ENCODE data around the gene MYMK. TPM values are rescaled to one million over a fixed set of nuclear protein-coding genes. Genes with fewer than 3 reads are reported as not detected.

MYMK gene
- total RNA-seq, 2 experiments from 2014 or later: not detected

- CTCF ChIA-PET: no interaction called here
- no peak for TF ChIP-seq CTCF (IDR thresholded peaks at IDR 0.05)
These were observed 46.7 kb upstream of the MYMK start for GRCh38 chr9:133571391-133571890.

GRCh38 chr9:133570691-133571080 lies 45.9 kb upstream of the MYMK start:
- intact Hi-C loops (cut with micrococcal nuclease): no loop called here
- no peaks in the 10 kb centered on the region for H3K36me3 Mint-ChIP-seq (ENCODE audit: low read depth)
- H3K4me1 Mint-ChIP-seq (ENCODE audit: low read depth): no peaks in the 10 kb centered on the region
- no peak for DNase-seq
- no peak for ATAC-seq
- H3K27me3 Mint-ChIP-seq: no peaks in the 10 kb centered on the region
- no peak for TF ChIP-seq CTCF (IDR thresholded peaks at IDR 0.05)
- no peaks in the 10 kb centered on the region for H3K9me3 Mint-ChIP-seq
- no peak overlapping the region for H3K4me3 Mint-ChIP-seq
- CTCF ChIA-PET: no interaction called here
- H3K27ac Mint-ChIP-seq: no peak overlapping the region
- POLR2A ChIA-PET: no interaction called here

More at GRCh38 chr9:133571391-133571890, 46.7 kb upstream of the MYMK start:
- Mint-ChIP-seq H3K27ac (no peak overlapping the region), H3K27me3 (peaks cover 4% of the 10 kb centered on the region), H3K4me3 (no peak overlapping the region), H3K4me1 (ENCODE audit: low read depth) (no peaks in the 10 kb centered on the region), H3K9me3 (no peaks in the 10 kb centered on the region), H3K36me3 (ENCODE audit: low read depth) (no peaks in the 10 kb centered on the region)
- POLR2A ChIA-PET: no interaction called here
- intact Hi-C loops (cut with micrococcal nuclease): no loop called here
- DNase-seq (no peak), ATAC-seq (peak; percentile 27)

GRCh38 chr9:133569891-133570690 lies 45.3 kb upstream of the MYMK start:
- CTCF ChIA-PET: no interaction called here

GRCh38 chr9:133569121-133569785 lies 44.5 kb upstream of the MYMK start:
- no peak overlapping the region for H3K27ac Mint-ChIP-seq
- no peaks in the 10 kb centered on the region for H3K27me3 Mint-ChIP-seq
- ATAC-seq: no peak
- H3K4me1 Mint-ChIP-seq (ENCODE audit: low read depth): no peaks in the 10 kb centered on the region
- TF ChIP-seq CTCF (IDR thresholded peaks at IDR 0.05): no peak
- H3K9me3 Mint-ChIP-seq: no peaks in the 10 kb centered on the region
- ChIA-PET CTCF (no interaction called here), POLR2A (no interaction called here)
- DNase-seq: no peak
- intact Hi-C loops (cut with micrococcal nuclease): no loop called here
- no peaks in the 10 kb centered on the region for H3K36me3 Mint-ChIP-seq (ENCODE audit: low read depth)
- no peak overlapping the region for H3K4me3 Mint-ChIP-seq

More at GRCh38 chr9:133569891-133570690, 45.3 kb upstream of the MYMK start:
- Mint-ChIP-seq H3K4me3 (no peak overlapping the region), H3K27me3 (no peaks in the 10 kb centered on the region), H3K27ac (no peak overlapping the region), H3K36me3 (ENCODE audit: low read depth) (no peaks in the 10 kb centered on the region), H3K9me3 (no peaks in the 10 kb centered on the region), H3K4me1 (ENCODE audit: low read depth) (no peaks in the 10 kb centered on the region)
- TF ChIP-seq CTCF (IDR thresholded peaks at IDR 0.05): no peak
- DNase-seq (no peak), ATAC-seq (no peak)
- POLR2A ChIA-PET: no interaction called here
- intact Hi-C loops (cut with micrococcal nuclease): no loop called here

- Mint-ChIP-seq H3K36me3 (ENCODE audit: low read depth) (no peaks in the 10 kb centered on the region), H3K4me3 (no peak overlapping the region), H3K9me3 (no peaks in the 10 kb centered on the region), H3K27me3 (no peaks in the 10 kb centered on the region), H3K27ac (no peak overlapping the region), H3K4me1 (ENCODE audit: low read depth) (peaks cover 4% of the 10 kb centered on the region)
- ChIA-PET POLR2A (interaction anchor here (1.4 kb wide), 1 partner anchor 10 kb away, joined by 3 read pairs; no protein-coding TSS in a partner anchor), CTCF (no interaction called here)
- ATAC-seq (no peak), DNase-seq (no peak)
- intact Hi-C loops (cut with micrococcal nuclease): no loop called here
- no peak for TF ChIP-seq CTCF (IDR thresholded peaks at IDR 0.05)
These were observed 43.4 kb upstream of the MYMK start for GRCh38 chr9:133568186-133568585.
